ENCODE measurements around the gene MECR.

DNA sequence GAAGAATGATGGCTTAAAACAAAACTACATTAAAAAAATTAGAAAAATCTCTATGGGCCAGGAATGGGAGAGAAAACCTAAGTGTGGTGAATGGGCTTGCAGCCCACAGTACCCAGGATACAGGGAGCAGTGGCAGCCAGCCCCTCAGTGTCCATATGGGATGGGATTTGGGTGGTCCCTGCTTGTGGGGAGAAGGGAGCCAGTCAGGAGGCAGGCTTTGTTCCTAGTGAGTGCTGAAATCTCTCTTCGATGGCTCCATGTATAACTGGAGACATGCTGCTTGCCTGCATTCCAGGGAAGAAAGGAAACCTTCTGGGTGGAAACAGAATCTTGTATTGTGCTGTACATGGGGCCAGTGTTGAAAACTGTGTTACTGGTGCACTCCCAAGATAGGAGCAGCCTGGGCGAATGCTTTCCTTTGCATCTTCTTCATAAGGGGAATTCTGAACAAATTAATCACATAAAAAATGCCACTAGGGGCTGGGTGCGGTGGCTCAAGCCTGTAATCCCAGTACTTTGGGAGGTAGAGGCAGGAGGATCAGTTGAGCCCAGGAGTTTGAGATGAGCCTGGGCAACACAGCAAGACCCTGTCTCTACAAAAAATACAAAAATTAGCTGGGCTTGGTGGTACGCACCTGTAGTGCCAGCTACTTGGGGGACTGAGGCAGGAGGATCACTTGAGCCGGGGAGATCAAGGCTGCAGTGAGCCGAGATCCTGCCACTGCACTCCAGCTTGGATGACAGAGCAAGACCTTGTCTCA is 41.6 kb upstream of the MECR start:
- TF ChIP-seq POLR2A (IDR thresholded peaks at IDR 0.05) (no peak), POLR2AphosphoS5 (IDR thresholded peaks at IDR 0.05) (no peak)
- TF ChIP-seq, protein P1, sequence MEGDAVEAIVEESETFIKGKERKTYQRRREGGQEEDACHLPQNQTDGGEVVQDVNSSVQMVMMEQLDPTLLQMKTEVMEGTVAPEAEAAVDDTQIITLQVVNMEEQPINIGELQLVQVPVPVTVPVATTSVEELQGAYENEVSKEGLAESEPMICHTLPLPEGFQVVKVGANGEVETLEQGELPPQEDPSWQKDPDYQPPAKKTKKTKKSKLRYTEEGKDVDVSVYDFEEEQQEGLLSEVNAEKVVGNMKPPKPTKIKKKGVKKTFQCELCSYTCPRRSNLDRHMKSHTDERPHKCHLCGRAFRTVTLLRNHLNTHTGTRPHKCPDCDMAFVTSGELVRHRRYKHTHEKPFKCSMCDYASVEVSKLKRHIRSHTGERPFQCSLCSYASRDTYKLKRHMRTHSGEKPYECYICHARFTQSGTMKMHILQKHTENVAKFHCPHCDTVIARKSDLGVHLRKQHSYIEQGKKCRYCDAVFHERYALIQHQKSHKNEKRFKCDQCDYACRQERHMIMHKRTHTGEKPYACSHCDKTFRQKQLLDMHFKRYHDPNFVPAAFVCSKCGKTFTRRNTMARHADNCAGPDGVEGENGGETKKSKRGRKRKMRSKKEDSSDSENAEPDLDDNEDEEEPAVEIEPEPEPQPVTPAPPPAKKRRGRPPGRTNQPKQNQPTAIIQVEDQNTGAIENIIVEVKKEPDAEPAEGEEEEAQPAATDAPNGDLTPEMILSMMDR (IDR thresholded peaks at IDR 0.05) = no peak

Data from upper lobe of left lung (tissue), 4 donors.